Measurements from ENCODE around the gene CGB8. TPM values are rescaled to one million over a fixed set of nuclear protein-coding genes. Genes with fewer than 3 reads are reported as not detected.

The CGB8 gene
- polyA plus RNA-seq, 1 donor (not counting 4 experiments of a cell fraction or from before 2014, with no cell fraction given), result not detected

DNA sequence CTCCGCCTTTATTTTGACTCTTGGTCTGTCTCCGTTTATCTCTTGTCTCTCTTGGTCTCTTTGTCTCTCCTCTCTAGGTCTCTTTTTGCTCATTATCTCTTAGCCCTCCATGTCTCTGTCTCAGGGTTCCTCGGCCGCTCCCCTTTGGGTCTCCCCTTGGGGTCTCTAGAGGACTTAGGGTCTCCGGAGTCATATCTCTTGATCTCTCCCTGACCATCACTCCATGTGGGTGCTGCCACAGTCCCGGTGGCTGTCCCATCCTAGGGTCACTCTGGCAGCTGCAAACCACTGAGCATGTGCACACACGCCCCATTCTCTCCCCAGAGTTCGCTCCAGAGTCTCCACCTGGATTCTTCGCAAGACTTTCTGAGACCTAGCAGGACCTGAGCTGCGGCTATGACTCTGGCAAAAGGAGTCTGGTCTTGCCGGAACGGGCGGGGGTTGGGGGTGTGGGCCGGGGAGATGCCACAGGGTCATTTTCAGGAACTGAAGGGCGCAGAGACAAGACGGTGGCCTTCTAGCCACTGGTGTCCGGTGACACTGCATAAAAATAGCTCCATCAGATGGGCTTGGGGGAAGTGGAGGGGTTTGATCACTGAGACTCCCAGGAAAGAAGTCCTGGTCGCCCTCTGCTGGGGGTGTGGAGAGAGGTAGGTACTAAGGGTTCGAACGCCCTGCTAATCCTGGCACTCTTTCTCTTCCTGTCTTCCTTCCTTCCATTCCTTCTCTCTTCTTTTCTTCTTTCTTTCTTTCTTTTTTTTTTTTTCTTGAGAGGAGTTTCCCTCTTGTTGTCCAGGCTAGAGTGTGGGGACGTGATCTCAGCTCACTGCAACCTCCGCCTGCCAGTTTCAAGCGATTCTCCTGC lies 24.8 kb upstream of the CGB8 start:
- H3K4me2 ChIP-seq (ENCODE audit: control insufficient read depth, extremely low read depth, insufficient read depth, low read depth, low read length), result peak overlapping the region; percentile 51
- no peaks in the 10 kb centered on the region for H3K9me3 ChIP-seq (ENCODE audit: control insufficient read depth, low read depth, low read length)
- H3K4me1 ChIP-seq (ENCODE audit: control insufficient read depth, extremely low read depth, insufficient read depth, low read length), result peaks cover 4% of the 10 kb centered on the region
- DNase-seq (ENCODE audit: low read depth, low spot score), result no peak
- no peaks in the 10 kb centered on the region for H3K36me3 ChIP-seq (ENCODE audit: control insufficient read depth in 2 of 2, extremely low read depth in 1 of 2, insufficient read depth in 2 of 2, low read length in 2 of 2)
- H3K9me1 ChIP-seq (ENCODE audit: control insufficient read depth, extremely low read depth, insufficient read depth, low read length), result no peaks in the 10 kb centered on the region
- H4K20me1 ChIP-seq (ENCODE audit: control insufficient read depth, extremely low read depth, insufficient read depth, low read length), result no peaks in the 10 kb centered on the region
- peak; percentile 15 for TF ChIP-seq EZH2 (IDR thresholded peaks at IDR 0.05; ENCODE audit: low read length)
- TF ChIP-seq, protein P1, sequence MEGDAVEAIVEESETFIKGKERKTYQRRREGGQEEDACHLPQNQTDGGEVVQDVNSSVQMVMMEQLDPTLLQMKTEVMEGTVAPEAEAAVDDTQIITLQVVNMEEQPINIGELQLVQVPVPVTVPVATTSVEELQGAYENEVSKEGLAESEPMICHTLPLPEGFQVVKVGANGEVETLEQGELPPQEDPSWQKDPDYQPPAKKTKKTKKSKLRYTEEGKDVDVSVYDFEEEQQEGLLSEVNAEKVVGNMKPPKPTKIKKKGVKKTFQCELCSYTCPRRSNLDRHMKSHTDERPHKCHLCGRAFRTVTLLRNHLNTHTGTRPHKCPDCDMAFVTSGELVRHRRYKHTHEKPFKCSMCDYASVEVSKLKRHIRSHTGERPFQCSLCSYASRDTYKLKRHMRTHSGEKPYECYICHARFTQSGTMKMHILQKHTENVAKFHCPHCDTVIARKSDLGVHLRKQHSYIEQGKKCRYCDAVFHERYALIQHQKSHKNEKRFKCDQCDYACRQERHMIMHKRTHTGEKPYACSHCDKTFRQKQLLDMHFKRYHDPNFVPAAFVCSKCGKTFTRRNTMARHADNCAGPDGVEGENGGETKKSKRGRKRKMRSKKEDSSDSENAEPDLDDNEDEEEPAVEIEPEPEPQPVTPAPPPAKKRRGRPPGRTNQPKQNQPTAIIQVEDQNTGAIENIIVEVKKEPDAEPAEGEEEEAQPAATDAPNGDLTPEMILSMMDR (optimal IDR thresholded peaks at IDR 0.05 in 1 of 3, IDR thresholded peaks at IDR 0.05 in 1 of 3, conservative IDR thresholded peaks at IDR 0.05 in 1 of 3; ENCODE audit: extremely low read depth in 1 of 3, insufficient read depth in 2 of 3, low read length in 3 of 3), result peak; percentile 58 to 67 (median 65)
- H3K79me2 ChIP-seq (ENCODE audit: control insufficient read depth, insufficient read depth, low read length), result no peaks in the 10 kb centered on the region
- FAIRE-seq, result peak; percentile 71
- no peak overlapping the region for H3K27ac ChIP-seq (ENCODE audit: control insufficient read depth, insufficient read depth, low read length)
- H3K9ac ChIP-seq (ENCODE audit: control insufficient read depth, extremely low read depth, insufficient read depth, low read length), result no peak overlapping the region
- H3K27me3 ChIP-seq (ENCODE audit: control insufficient read depth, extremely low read depth, insufficient read depth, low read length), result peaks cover 42% of the 10 kb centered on the region
- peak overlapping the region in 2 of 3 experiments; percentile 5 to 7 for H3K4me3 ChIP-seq (ENCODE audit: control insufficient read depth in 2 of 3, extremely low read depth in 1 of 3, insufficient read depth in 2 of 3, low read depth in 1 of 3, low read length in 3 of 3)
- H2AFZ ChIP-seq (ENCODE audit: control insufficient read depth, low read length), result no peak overlapping the region
- dilution Hi-C loops (cut with MboI; ENCODE audit: extremely low pct_ligation_motif_present, low sequenced_read_pairs), result no loop called here

DNA sequence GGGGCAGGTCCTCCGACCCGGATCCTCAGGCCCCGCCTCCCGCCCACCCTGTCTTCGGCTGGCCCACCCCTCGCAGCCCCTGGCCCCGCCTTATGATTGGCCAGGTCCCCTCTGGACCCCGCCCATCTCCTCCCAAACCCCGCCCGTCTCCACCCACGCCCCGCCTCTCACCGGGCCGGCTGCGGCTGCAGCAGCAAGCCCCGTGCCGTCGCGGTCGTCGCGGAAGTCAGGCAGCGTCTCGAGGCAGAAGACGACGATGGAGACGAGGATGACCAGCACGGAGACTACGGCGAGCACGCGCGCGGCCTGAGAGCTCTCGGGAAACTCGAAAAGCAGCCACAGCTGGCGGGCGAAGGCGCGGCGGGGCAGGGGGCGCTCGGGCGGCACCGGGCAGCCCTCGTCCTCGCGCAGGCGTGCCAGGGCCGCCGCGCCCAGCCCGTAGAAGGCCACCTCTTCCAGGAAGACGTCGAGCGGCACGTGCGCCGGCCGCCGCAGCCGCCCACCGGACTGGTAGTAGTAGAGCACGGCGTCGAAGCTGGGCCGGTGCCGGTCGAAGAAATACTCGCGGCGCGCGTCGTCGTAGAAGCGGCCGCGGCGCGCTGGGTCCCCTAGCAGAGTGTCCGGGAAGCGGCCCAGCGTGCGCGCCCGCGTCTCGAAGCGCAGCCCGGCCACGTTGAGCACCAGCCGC lies 23.1 kb upstream of the CGB8 start:
- DNase-seq (ENCODE audit: low read depth, low spot score), result no peak
- no peak for FAIRE-seq
- Histone ChIP-seq H3K4me1 (ENCODE audit: control insufficient read depth, extremely low read depth, insufficient read depth, low read length) (peaks cover 4% of the 10 kb centered on the region), H4K20me1 (ENCODE audit: control insufficient read depth, extremely low read depth, insufficient read depth, low read length) (no peaks in the 10 kb centered on the region), H3K4me2 (ENCODE audit: control insufficient read depth, extremely low read depth, insufficient read depth, low read depth, low read length) (no peak overlapping the region), H3K27me3 (ENCODE audit: control insufficient read depth, extremely low read depth, insufficient read depth, low read length) (peaks cover 49% of the 10 kb centered on the region), H3K79me2 (ENCODE audit: control insufficient read depth, insufficient read depth, low read length) (no peaks in the 10 kb centered on the region), H2AFZ (ENCODE audit: control insufficient read depth, low read length) (no peak overlapping the region), H3K36me3 (ENCODE audit: control insufficient read depth in 2 of 2, extremely low read depth in 1 of 2, insufficient read depth in 2 of 2, low read length in 2 of 2) (no peaks in the 10 kb centered on the region), H3K4me3 (ENCODE audit: control insufficient read depth in 2 of 3, extremely low read depth in 1 of 3, insufficient read depth in 2 of 3, low read depth in 1 of 3, low read length in 3 of 3) (no peak overlapping the region), H3K27ac (ENCODE audit: control insufficient read depth, insufficient read depth, low read length) (no peak overlapping the region), H3K9ac (ENCODE audit: control insufficient read depth, extremely low read depth, insufficient read depth, low read length) (no peak overlapping the region), H3K9me1 (ENCODE audit: control insufficient read depth, extremely low read depth, insufficient read depth, low read length) (no peaks in the 10 kb centered on the region), H3K9me3 (ENCODE audit: control insufficient read depth, low read depth, low read length) (no peaks in the 10 kb centered on the region)
- dilution Hi-C loops (cut with MboI; ENCODE audit: extremely low pct_ligation_motif_present, low sequenced_read_pairs), result no loop called here
- TF ChIP-seq EZH2 (IDR thresholded peaks at IDR 0.05; ENCODE audit: low read length), result peak; percentile 77
- TF ChIP-seq, protein P1 (optimal IDR thresholded peaks at IDR 0.05 in 1 of 3, IDR thresholded peaks at IDR 0.05 in 1 of 3, conservative IDR thresholded peaks at IDR 0.05 in 1 of 3; ENCODE audit: extremely low read depth in 1 of 3, insufficient read depth in 2 of 3, low read length in 3 of 3), result no peak

Data from keratinocyte (primary cell).